ENCODE results near the gene C16orf54.

The C16orf54 gene

DNA sequence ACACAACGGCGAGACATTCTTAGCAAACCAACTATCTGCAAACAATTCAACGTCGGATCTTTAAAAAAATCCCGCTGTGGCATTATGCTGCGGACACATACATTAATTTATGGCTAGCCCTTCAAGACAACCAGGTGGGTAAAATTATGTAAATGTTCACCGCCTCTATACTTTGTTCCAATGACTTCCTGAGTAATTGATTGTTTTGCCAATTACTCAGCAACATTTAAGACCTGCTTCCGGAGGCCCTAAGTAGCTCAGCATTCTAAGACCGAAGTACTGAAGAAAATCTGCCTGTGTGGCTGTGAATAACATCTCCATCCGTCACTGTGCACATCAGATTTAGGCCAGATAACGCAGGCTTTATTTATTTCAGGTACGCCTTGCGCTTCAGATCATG, 43.5 kb downstream of the C16orf54 start:
- DNase-seq (ENCODE audit: low read depth), result no peak

DNA sequence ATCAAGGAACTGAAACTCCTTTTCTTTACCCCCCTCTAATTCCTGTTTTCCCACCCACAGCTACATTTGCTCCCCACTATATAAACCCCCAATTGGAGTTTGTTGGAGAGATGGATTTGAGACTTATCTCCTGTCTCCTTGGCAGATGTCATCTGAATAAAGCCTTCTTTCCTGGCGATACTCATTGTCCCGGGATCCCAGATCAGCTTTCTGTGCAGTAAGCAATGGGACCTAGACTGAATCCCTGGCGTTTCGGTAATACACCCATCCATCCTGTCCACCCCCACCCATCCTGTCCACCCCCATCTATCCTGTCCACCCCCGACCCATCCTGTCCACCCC, 44.6 kb downstream of the C16orf54 start:
- TF ChIP-seq CTCF (IDR thresholded peaks at IDR 0.05; ENCODE audit: low read depth, low read length, missing control alignments), result no peak
- in situ Hi-C loops (cut with HindIII; ENCODE audit: low sequenced_read_pairs), result no loop called here
- H3K4me3 ChIP-seq (ENCODE audit: low read depth, low read length), result no peak overlapping the region
- DNase-seq (ENCODE audit: low read depth), result no peak

More for the DNA sequence above, 43.5 kb downstream of the C16orf54 start:
- no peak for TF ChIP-seq CTCF (IDR thresholded peaks at IDR 0.05; ENCODE audit: low read depth, low read length, missing control alignments)
- no peak overlapping the region for H3K4me3 ChIP-seq (ENCODE audit: low read depth, low read length)
- in situ Hi-C loops (cut with HindIII; ENCODE audit: low sequenced_read_pairs), result no loop called here

GRCh38 chr16:29700253-29700987, 45.4 kb downstream of the C16orf54 start:
- TF ChIP-seq CTCF (IDR thresholded peaks at IDR 0.05; ENCODE audit: low read depth, low read length, missing control alignments), result peak; percentile 89
- in situ Hi-C loops (cut with HindIII; ENCODE audit: low sequenced_read_pairs), result no loop called here
- H3K4me3 ChIP-seq (ENCODE audit: low read depth, low read length), result no peak overlapping the region
- peak; percentile 75 for DNase-seq (ENCODE audit: low read depth)

- in situ Hi-C loops (cut with HindIII; ENCODE audit: low sequenced_read_pairs), result loop anchor here (5.0 kb wide), 1 partner anchor 103 kb away; no protein-coding TSS in a partner anchor
- DNase-seq (ENCODE audit: low read depth), result no peak
- TF ChIP-seq CTCF (IDR thresholded peaks at IDR 0.05; ENCODE audit: low read depth, low read length, missing control alignments), result no peak
- no peak overlapping the region for H3K4me3 ChIP-seq (ENCODE audit: low read depth, low read length)
Measured at GRCh38 chr16:29699324-29700219, 46.2 kb downstream of the C16orf54 start.

- TF ChIP-seq CTCF (IDR thresholded peaks at IDR 0.05; ENCODE audit: low read depth, low read length, missing control alignments), result no peak
- DNase-seq (ENCODE audit: low read depth), result no peak
- no peak overlapping the region for H3K4me3 ChIP-seq (ENCODE audit: low read depth, low read length)
- in situ Hi-C loops (cut with HindIII; ENCODE audit: low sequenced_read_pairs), result loop anchor here (5.0 kb wide), 1 partner anchor 104 kb away; no protein-coding TSS in a partner anchor
Measured at GRCh38 chr16:29698484-29699323, 47.1 kb downstream of the C16orf54 start.

DNA sequence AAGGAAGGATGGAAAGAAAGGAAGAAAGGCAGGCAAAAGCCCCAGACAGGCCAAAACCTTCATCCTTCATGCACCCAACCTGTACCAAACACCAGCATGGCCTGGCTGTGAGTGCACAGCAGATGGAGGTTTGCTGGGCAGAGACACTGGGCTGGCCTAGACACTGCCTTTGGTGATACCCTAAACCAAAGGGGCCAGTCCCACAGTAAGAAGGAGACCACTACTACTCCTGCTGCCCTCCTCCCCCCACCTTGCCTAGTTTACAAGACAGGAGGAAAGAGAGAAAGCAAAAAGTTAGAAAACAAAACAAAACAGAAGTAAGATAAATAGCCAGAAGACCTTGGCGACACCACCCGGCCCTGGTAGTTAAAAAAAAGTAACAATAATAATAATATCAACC, 47.7 kb downstream of the C16orf54 start:
- H3K4me3 ChIP-seq (ENCODE audit: low read depth, low read length), result no peak overlapping the region
- no peak for TF ChIP-seq CTCF (IDR thresholded peaks at IDR 0.05; ENCODE audit: low read depth, low read length, missing control alignments)
- DNase-seq (ENCODE audit: low read depth), result no peak
- in situ Hi-C loops (cut with HindIII; ENCODE audit: low sequenced_read_pairs), result loop anchor here (5.0 kb wide), 1 partner anchor 104 kb away; no protein-coding TSS in a partner anchor

Measured in astrocyte of the cerebellum (primary cell).